TTC549 (cell line): Measurements from ENCODE around the gene SLC22A23.
"Not testable (repeated sequence)": the region's sequence is repeated elsewhere in the genome, so short reads cannot be mapped to it uniquely, and the experiment has no call there.

Source experiments
- FAIRE-seq: peaks from 2 replicates; lab custom pipeline; 2012; peaks lifted over from hg19 to GRCh38; lab: Jason Lieb, UNC

The SLC22A23 gene

DNA sequence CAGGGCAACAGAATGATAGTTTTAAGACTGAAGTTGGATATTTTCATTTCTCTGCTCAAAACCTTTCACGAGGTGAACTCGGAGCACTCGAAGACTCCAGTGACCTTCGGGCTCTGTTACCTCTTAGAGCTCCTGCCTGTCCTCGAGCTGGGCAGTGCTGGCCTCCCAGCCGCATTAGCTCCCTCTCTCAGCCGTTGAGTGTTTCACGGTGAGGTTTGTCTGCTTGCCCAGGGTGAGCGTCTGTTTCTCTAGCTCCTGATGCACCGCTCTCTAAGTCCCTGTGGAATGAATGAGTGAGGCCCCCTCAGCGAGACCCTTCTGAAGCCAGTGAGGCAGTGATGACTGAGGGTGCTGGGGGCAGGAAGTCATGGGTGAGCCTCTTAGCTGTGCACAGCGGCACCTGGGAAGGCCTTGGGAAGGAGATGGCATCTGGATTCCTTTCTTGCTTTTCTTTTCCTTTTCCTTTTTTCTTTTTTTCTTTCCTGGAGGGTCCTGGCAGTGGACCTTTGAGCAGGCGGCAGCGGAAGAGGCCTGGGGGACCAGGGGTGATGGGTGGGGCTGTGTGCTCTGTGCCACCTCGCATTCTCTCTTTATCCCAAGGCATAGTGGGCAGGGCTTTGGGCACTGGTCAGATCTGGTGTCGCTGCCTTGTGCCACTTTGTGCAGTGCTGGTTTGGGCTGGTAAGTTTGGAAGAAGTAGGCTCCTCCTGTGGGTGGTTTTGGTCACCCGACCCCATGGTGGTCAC, 195.9 kb downstream of the SLC22A23 start:
- no peak for FAIRE-seq

GRCh38 chr6:3260296-3260695, 196.6 kb downstream of the SLC22A23 start:
- FAIRE-seq, result no peak

DNA sequence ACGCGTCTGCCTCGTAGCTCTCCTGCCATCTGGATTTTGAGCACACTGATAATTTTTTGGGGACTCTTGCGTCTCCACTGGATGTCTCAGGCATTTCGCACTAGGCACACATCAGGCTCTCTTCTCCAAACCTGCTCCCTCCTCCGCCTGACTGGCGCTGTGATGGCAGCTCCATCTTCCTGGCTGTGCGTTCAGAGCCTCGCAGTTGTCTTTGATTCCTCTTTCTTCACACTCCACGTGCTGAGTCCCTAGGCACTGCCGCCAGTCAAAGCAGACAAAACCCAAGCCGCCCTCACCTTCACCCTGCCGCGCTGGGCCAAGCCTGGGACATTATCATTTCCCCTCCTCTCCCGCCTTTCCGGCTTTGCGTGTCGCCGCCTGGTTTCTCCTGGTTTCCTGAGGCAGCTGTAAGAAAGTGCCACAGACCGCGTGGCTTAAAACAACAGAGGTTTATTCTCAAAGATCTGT, 197.3 kb downstream of the SLC22A23 start:
- FAIRE-seq, result no peak

GRCh38 chr6:3258720-3259490, 197.9 kb downstream of the SLC22A23 start, which contains the start of gene PSMG4:
Gene PSMG4, plus strand, starts transcription at chr6:3258947. Its CDS starts 76 bp downstream, at chr6:3259023.
- FAIRE-seq, result no peak

DNA sequence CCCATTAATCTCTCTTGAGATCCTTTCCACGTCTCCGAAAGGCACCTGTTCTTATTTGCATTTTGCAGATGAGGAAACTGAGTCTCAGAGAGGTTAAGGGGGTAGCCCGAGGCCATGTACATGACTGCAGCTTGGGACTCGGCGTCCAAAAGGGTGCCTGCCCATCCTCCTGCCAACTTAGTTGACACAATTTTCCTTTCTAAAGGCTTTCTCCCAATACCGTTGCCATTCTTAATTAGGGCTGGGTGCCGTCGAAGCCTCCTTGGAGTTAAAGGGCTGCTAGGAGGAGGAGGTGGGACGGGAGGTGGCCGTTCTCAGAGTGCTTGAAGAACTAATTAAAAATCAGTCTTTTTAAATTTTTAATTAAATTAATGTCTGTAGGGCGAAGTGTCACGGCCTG, 198.6 kb downstream of the SLC22A23 start:
- no peak for FAIRE-seq

GRCh38 chr6:3253597-3253961, 203.3 kb downstream of the SLC22A23 start:
- FAIRE-seq, result no peak

GRCh38 chr6:3252861-3253596, 203.8 kb downstream of the SLC22A23 start:
- FAIRE-seq, result no peak

DNA sequence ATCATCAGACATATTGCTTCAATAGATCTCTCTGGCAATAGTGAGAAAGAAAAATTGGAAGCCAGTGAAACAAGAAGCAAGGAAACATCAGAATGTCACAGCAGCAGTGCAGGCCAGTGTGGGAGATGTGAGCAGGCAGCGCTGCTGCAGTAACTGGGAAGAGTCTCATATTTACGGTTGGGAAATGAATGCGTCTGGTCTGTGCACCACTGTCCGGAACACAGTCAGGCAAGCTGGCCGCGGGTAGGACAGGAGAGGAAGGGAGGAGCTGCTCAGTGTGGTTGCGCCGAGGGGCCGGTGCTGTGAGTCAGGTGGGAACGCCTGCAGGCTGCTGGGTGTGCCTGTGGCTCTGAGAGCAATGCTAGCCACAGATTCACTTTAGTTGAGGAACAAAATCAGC, 204.5 kb downstream of the SLC22A23 start:
- no peak for FAIRE-seq

DNA sequence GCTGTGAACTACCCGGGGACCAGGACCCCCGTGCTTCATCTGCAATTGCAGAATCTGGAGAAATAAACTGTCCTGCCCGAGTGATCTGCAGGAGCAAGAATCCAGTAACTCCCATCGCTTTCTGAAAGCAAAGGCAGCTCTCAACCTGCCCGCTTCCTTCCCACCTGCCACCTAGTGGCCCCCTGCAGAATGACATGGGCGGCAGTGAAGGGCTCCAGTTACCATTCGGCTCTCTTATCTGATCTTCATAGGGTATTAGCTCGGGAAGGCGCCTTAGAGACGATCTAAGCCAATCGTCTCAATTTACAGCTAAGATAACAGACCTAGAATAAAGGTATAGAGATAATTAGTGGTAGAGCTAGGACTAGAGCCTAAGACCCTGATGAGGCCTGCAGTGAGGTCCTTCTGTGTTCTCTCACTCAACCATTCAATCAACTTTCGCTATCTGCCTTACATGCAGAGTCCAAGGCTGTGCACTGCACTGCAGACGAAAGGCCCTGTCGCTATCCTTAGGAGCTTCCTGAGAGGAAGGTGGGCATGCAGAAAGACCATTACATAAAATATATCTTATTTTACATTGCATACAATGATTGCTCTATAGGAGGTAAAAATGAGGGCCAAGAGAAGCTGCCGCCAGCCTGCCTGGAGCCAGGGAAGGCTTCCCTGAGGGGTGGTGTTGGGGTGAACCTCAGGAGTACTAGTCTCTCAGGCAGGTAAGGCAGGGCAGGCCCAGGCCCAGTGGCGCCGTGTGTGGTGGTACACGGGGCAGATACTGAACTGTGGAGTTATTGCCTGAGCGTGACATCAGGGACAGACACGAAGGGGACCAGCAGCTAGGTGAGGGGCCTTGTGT, 205.2 kb downstream of the SLC22A23 start:
- FAIRE-seq, result no peak

- FAIRE-seq, result no peak
Observed at GRCh38 chr6:3250231-3250675, 206.6 kb downstream of the SLC22A23 start.

GRCh38 chr6:3249821-3250220, 207.0 kb downstream of the SLC22A23 start:
- FAIRE-seq, result no peak

GRCh38 chr6:3247255-3248146, 209.3 kb downstream of the SLC22A23 start:
- no peak for FAIRE-seq

- no peak for FAIRE-seq
Observed at GRCh38 chr6:3245216-3245615, 211.6 kb downstream of the SLC22A23 start.

GRCh38 chr6:3244832-3245161, 212.1 kb downstream of the SLC22A23 start:
- FAIRE-seq, result not testable (repeated sequence)

DNA sequence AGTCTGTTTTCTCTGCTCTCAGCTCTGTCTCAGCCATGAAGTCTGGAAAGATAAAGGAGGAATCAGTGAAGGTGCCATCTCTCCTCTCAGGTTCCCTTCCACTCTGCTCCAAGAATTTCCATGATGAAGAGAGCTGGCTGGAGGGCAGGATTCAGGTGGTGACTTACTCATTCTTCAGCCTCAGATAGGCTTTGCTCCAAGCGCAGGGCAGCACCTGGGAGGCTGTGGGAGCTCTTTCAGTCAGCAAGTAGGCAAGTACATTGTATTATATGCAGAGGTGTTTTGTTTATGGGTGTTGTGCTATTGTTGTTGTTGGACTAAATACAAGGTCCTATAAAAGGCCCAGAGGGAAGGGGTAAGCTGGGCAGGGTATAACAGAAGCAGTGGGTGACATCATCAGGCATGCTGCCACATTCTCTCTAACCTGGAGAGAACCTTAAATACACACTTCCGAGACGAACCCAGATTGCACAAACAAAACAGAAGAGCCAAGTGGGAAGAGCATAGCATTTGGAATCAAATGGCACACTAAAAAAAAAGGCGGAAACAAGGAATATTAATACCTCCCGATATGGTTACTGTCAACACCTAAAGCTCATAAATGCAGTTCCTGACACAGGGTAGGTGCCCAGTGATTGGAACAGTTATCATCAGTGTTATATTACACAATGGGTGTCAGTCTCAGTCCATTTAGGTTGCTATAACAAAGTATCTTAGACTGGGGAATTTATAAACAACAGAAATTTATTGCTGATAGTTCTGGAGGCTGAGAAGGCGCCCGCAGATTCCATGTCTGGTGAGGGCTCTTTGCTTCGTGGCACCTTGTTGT, 212.6 kb downstream of the SLC22A23 start:
- FAIRE-seq, result no peak

DNA sequence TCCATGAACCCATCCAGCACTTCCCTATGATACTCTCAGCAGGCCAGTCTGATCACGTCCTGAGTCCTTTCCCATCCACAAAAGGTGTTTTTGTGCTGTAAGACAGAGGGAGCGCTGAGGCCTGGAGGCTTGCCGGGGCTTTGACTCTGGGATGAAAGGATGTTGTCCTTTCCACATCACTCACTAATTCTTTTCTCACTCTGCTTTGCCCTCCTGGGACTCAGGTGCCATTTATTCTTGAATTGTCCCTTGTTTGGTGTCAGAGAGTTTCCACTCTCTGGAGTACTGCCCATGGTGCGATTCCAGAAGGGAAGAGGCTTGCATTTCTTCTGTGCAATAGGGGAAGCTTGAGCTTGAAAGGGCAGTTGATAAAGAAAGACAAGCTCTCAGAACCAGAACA, 214.1 kb downstream of the SLC22A23 start:
- no peak for FAIRE-seq

DNA sequence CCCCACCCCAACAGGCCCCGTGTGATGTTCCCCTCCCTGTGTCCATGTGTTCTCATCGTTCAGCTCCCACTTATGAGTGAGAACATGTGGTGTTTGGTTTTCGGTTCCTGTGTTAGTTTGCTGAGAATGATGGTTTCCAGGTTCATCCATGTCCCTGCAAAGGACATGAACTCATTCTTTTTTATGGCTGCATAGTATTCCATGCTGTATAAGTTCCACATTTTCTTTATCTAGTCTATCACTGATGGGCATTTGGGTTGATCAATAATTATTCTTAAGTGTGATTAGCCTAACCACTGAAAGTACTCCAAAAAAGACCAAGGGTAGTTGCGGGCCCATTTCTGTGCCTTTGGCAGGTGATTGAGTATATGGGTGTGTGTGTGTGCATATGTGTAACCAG, 215.1 kb downstream of the SLC22A23 start:
- not testable (repeated sequence) for FAIRE-seq

- FAIRE-seq, result no peak
Observed at GRCh38 chr6:3240595-3240994, 216.3 kb downstream of the SLC22A23 start.

- FAIRE-seq, result no peak
Observed at GRCh38 chr6:3239110-3239830, 217.6 kb downstream of the SLC22A23 start.
